NCI-H1092 (cell line): ENCODE data around the gene ME3.
"Not testable (repeated sequence)": the region's sequence is repeated elsewhere in the genome, so short reads cannot be mapped to it uniquely, and the experiment has no call there.

ENCODE experiments used
- DNase-seq: peaks from one replicate; lab custom pipeline; 2025; lab: John Stamatoyannopoulos, UW

Gene ME3

GRCh38 chr11:86558841-86559240, 113.6 kb downstream of the ME3 start:
- DNase-seq: no peak

GRCh38 chr11:86558207-86558606, 114.2 kb downstream of the ME3 start:
- no peak for DNase-seq

- DNase-seq: no peak
Observed at GRCh38 chr11:86555866-86556265, 116.5 kb downstream of the ME3 start.

GRCh38 chr11:86555401-86555800, 117.0 kb downstream of the ME3 start:
- no peak for DNase-seq

GRCh38 chr11:86553265-86553664, 119.2 kb downstream of the ME3 start:
- DNase-seq: no peak

GRCh38 chr11:86551288-86552092, 120.9 kb downstream of the ME3 start:
- no peak for DNase-seq

- no peak for DNase-seq
Observed at GRCh38 chr11:86550757-86551156, 121.7 kb downstream of the ME3 start.

GRCh38 chr11:86548271-86548917, 124.0 kb downstream of the ME3 start:
- DNase-seq: no peak

GRCh38 chr11:86547727-86548126, 124.7 kb downstream of the ME3 start:
- no peak for DNase-seq

GRCh38 chr11:86541299-86541698, 131.1 kb downstream of the ME3 start:
- not testable (repeated sequence) for DNase-seq

GRCh38 chr11:86538223-86538548, 134.2 kb downstream of the ME3 start:
- no peak for DNase-seq

GRCh38 chr11:86537541-86538222, 134.7 kb downstream of the ME3 start:
- no peak for DNase-seq

- no peak for DNase-seq
Observed at GRCh38 chr11:86535773-86536172, 136.6 kb downstream of the ME3 start.

GRCh38 chr11:86524620-86525352, 147.6 kb downstream of the ME3 start:
- DNase-seq: no peak

GRCh38 chr11:86523738-86524619, 148.4 kb downstream of the ME3 start:
- no peak for DNase-seq

- DNase-seq: not testable (repeated sequence)
Observed at GRCh38 chr11:86522512-86522911, 149.9 kb downstream of the ME3 start.

GRCh38 chr11:86519064-86519911, 153.1 kb downstream of the ME3 start:
- no peak for DNase-seq

GRCh38 chr11:86518211-86518610, 154.2 kb downstream of the ME3 start:
- no peak for DNase-seq

GRCh38 chr11:86517557-86517956, 154.9 kb downstream of the ME3 start:
- no peak for DNase-seq

GRCh38 chr11:86515297-86516094, 156.9 kb downstream of the ME3 start:
- DNase-seq: no peak
